ENCODE measurements around the gene PTPN2.
A peak's percentile ranks its signal among the peaks of the same experiment; 100 is the strongest.

Gene PTPN2

GRCh38 chr18:12868576-12868975 lies 15.5 kb downstream of the PTPN2 start:
- no peak for DNase-seq (ENCODE audit: low read depth)
- H3K4me3 ChIP-seq (ENCODE audit: low read length), result no peak overlapping the region
- no peak for TF ChIP-seq CTCF (IDR thresholded peaks at IDR 0.05; ENCODE audit: insufficient read depth, low read depth, low read length, missing control alignments)

- no peak for DNase-seq (ENCODE audit: low read depth)
- H3K4me3 ChIP-seq (ENCODE audit: low read length), result no peak overlapping the region
- TF ChIP-seq CTCF (IDR thresholded peaks at IDR 0.05; ENCODE audit: insufficient read depth, low read depth, low read length, missing control alignments), result no peak
These were observed 16.5 kb downstream of the PTPN2 start for GRCh38 chr18:12867441-12868123.

GRCh38 chr18:12863687-12864216 lies 20.3 kb downstream of the PTPN2 start:
- DNase-seq (ENCODE audit: low read depth), result no peak

GRCh38 chr18:12862874-12863482 lies 21.1 kb downstream of the PTPN2 start:
- no peak for DNase-seq (ENCODE audit: low read depth)
- no peak overlapping the region for H3K4me3 ChIP-seq (ENCODE audit: low read length)
- no peak for TF ChIP-seq CTCF (IDR thresholded peaks at IDR 0.05; ENCODE audit: insufficient read depth, low read depth, low read length, missing control alignments)

More at GRCh38 chr18:12863687-12864216, 20.3 kb downstream of the PTPN2 start:
- TF ChIP-seq CTCF (IDR thresholded peaks at IDR 0.05; ENCODE audit: insufficient read depth, low read depth, low read length, missing control alignments), result no peak
- no peak overlapping the region for H3K4me3 ChIP-seq (ENCODE audit: low read length)

- no peak overlapping the region for H3K4me3 ChIP-seq (ENCODE audit: low read length)
- DNase-seq (ENCODE audit: low read depth), result peak; percentile 90
- no peak for TF ChIP-seq CTCF (IDR thresholded peaks at IDR 0.05; ENCODE audit: insufficient read depth, low read depth, low read length, missing control alignments)
These were observed 21.6 kb downstream of the PTPN2 start for GRCh38 chr18:12862467-12862866.

- no peak for TF ChIP-seq CTCF (IDR thresholded peaks at IDR 0.05; ENCODE audit: insufficient read depth, low read depth, low read length, missing control alignments)
- no peak for DNase-seq (ENCODE audit: low read depth)
- H3K4me3 ChIP-seq (ENCODE audit: low read length), result no peak overlapping the region
These were observed 22.4 kb downstream of the PTPN2 start for GRCh38 chr18:12861637-12862036.
